Astrocyte (in vitro differentiated cells and primary cell): ENCODE measurements around the gene CLEC16A.

Source experiments
- EZH2 ChIP-seq: IDR thresholded peaks from 2 replicates; pipeline ENCODE4 v1.6.1; 2012; ENCODE audit warnings: mild to moderate bottlenecking, low read length, inconsistent platforms; ENCODE audit not compliant: insufficient read depth
- TF ChIP-seq, protein P1 (sequence below): IDR thresholded peaks from 2 replicates; pipeline ENCODE4 v1.5.1; 2011; ENCODE audit warnings: low read depth, mild to moderate bottlenecking, inconsistent platforms, low read length, moderate library complexity; ENCODE audit not compliant: insufficient read depth

DNA sequence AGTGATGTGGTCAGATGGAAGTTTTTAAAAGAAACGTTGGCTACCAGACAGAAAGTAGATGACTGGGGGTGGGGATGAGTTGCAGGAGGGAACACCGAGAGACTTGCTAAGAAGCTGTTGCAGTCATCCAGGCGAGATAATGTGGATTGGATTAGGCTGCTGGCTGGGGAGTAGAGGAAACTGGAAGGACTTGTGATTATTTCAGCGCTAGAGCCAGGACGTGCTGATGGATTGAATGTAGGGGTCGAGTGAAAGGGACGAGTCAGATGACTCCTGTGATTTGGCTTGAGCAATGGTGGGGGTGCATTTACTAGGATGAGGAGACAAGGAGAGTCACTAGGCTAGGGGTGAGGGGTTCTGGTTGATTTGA is 88.5 kb downstream of the CLEC16A start:
- TF ChIP-seq, protein P1, sequence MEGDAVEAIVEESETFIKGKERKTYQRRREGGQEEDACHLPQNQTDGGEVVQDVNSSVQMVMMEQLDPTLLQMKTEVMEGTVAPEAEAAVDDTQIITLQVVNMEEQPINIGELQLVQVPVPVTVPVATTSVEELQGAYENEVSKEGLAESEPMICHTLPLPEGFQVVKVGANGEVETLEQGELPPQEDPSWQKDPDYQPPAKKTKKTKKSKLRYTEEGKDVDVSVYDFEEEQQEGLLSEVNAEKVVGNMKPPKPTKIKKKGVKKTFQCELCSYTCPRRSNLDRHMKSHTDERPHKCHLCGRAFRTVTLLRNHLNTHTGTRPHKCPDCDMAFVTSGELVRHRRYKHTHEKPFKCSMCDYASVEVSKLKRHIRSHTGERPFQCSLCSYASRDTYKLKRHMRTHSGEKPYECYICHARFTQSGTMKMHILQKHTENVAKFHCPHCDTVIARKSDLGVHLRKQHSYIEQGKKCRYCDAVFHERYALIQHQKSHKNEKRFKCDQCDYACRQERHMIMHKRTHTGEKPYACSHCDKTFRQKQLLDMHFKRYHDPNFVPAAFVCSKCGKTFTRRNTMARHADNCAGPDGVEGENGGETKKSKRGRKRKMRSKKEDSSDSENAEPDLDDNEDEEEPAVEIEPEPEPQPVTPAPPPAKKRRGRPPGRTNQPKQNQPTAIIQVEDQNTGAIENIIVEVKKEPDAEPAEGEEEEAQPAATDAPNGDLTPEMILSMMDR, result no peak
- no peak for TF ChIP-seq EZH2
